HG03097 (cell line): ENCODE data around the gene RBKS.

Experiments used
- ATAC-seq: cut with Tn5 transposase; IDR thresholded peaks from one replicate; pipeline ENCODE4 v1.9.1; 2021; ENCODE audit not compliant: unreplicated experiment, low FRiP score

The RBKS gene

DNA sequence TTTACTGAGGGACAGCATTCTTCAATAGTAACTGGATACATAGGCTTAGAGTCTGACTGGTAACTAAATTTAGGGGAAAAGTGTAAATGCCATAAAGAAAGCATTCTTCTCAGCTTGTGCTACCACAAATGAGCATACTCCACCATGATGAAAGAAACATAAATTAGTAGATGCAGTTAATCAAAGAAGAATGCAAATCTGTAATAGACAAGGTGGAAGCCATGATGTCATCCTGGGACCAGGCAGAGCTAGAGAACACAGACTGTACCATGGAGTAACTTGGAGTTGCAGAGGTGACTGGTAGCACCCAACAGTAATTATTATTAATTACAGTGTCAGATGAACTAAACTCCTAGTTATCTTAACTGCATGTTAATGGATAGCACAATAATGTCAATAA is 51.7 kb downstream of the RBKS start:
- ATAC-seq, result no peak

DNA sequence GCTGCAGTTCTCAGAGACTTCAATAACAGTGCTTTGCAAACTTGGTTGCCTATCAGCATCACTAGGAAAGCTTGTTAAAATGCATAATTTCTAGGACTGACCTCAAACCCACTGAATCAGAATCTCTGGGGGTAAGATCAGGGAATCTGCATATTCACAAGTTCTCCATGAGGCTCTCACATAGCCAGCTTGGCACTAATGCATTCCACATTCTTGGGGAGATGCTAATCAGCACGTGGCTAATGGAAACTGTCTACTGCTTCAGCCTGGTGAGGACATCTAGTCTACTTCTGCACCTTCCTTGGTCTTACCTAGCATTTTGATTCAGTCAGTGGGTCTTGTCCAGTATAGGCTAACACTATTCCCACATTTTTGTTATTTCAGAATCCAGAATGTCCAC is 56.3 kb downstream of the RBKS start:
- ATAC-seq, result no peak

DNA sequence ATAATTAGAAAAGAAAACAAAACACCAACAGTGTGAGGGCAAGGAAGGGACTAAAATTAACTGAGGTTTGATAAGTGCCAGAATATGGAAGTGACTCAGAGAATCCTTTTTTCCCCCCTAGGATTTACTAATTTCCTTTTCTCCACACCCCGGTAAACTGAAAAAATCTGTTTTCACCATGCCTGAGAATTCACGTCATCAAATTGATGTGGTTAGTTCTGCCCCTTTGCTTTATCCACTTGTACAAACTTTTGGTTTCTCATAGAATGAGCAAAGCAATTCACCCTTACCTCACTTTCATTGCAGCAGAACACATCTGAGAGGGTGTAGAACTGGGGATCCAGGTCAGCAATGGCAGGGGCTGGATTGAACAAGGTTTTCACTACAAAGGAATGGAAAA is 57.8 kb downstream of the RBKS start:
- ATAC-seq, result no peak

DNA sequence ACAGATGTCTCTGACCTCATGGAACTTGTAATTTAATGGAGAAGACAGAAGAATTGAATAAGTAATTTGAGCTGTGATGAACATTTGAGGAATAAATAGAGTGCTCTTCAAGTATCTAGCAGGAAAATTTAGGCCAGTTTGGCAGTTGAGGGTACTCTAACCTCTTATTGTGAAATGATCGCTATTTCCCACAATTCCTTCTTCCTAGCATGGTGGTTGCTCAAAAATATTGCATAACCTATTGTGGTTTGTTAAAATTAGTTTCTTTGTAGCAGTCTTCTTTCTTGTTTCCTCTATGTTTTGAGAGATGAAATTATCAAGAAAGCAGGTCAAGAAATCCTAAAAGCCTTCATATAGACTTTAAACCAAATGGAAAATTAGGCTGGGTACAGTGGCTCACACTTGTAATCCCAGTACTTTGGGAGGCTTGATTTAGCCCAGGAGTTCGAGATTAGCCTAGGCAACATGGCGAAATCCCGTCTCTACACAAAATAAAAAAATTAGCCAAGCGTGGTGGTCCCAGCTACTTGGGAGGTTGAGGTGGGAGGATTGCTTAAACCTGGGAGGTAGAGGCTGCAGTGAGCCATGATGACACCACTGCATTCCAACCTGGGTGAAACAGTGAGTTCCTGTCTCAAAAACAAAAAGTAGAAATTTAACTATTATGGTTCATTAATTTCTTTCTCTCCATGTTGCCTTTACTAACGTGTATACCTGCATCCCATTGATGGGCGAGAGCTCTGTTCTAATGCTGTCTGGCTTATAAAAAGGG is 58.7 kb downstream of the RBKS start:
- ATAC-seq, result no peak

DNA sequence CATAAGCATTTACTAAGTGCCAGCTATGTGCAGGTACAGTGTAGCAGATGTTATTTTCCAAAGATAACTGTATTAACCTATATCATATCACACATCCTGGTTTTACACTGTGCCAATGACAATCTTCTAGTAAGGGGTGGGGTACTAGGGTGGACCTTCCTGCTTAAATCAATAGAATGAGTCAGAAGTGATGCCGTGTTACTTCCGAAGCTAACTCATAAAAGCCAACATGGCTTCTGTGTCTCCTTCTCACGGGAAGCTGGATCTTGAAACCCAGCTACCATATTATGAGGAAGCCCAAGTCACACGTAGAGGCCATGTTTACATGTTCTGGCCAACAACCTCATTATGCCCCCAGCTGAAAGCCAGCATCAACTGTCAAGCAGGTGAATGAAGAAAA is 59.5 kb downstream of the RBKS start:
- ATAC-seq, result no peak

DNA sequence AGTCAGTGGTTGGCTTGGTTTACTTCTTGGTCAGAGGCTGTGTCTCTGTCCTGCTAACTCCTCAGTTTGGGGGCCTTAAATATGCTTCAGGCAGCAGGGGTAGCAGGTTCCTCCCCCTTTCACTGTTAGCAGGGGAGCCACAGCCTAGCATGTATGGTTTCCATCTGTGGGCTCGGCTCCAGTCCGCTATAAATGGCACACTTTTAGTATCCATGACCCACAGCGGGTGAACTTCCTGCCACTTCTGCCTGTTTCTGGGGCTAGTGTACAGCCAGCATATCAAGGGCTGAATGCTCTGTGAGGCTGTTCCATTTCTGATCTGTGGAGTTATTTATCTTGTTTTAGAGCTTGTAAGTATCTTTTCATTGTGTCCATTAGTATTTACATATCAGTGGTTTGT is 60.4 kb downstream of the RBKS start:
- ATAC-seq, result no peak

DNA sequence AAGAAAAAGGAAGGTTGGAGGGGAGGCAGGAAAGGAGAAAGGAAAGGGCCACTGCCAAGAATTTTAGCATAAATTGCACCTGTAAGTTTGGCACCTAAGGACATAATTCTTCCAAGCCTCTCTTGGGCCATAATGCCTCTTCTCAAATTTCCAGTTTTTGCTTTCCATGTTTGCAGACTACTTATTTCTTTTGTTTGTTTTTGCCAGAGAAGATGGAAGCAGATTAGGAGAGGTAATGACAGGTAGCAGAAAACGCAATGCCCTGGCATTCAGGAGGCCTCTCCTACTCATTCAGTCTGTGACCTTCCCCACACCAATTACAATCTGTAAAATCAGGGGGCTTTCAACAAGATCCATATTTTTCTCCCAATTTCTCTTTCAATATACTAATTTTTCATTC is 61.9 kb downstream of the RBKS start:
- no peak for ATAC-seq

DNA sequence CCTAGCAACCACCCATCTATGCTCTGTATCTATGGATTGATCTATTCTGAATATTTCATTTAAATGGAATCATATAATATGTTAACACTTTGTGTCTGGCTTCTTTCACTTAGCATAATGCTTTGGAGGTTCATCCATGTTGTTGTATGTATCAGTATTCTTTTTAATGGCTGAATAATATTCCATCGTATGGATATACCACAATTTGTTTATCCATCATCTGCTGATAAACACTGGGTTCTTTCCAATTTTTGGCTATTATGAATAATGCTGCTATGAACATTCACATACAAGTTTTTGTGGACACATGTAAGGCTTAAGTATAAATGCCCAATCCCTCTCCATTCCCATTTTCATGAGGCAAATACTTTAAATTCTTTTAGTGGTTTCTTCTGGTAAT is 65.8 kb downstream of the RBKS start:
- no peak for ATAC-seq

DNA sequence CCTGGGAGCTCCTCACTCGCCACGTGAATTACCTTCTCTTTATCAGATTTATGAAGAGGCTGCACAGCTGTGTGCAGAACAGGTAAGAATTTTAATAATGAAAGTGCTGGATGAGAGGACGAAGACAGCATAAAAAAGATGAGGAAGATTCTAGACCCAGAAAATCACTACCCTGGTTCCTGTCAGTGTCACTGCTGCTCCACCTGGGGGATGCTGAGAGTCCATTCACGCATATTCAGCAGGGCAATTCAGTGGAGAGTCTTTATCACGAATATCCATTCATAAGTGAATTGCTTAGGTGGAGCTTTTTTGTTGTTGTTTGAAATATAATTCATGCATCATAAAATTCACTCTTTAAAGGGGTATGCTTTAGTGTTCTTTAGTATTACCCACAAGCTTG is 66.6 kb downstream of the RBKS start:
- ATAC-seq, result no peak

DNA sequence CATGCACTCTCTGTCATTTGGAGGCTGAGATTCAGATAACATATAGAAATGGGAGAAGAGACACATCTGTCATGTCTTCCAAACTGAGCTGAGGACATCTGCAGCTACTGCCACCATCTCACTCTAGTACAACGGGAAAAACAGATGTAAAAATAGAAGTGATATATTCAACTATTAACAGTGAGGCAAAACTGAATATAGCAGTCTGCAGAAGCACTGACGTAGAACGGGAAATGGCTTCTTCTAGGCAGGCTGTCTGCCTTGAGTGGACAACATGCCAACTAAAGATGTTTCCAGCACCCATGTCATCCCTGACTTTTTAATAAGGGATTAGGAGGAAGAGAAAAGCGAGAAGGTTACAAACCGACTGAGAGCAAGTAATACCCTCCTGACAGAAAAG is 67.1 kb downstream of the RBKS start:
- no peak for ATAC-seq

DNA sequence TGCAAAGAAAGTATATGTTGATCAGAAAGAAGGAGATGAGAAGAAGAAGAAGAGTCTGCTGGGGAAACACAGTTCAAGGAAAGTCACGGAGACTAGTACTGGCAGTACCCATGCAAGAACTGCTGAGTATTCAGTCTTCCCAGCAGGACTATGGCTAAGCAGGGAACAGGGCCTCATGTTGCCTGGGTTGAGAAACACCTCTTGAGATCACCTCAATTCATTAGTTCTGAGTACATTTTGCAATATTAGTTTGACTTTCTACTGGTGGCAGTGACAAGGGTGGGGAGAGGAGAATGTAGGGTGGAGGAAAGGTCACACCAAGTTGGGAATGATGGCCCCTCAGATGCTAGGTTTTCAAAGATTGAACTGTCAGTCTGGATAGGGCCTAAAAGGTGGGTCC is 68.1 kb downstream of the RBKS start:
- no peak for ATAC-seq

DNA sequence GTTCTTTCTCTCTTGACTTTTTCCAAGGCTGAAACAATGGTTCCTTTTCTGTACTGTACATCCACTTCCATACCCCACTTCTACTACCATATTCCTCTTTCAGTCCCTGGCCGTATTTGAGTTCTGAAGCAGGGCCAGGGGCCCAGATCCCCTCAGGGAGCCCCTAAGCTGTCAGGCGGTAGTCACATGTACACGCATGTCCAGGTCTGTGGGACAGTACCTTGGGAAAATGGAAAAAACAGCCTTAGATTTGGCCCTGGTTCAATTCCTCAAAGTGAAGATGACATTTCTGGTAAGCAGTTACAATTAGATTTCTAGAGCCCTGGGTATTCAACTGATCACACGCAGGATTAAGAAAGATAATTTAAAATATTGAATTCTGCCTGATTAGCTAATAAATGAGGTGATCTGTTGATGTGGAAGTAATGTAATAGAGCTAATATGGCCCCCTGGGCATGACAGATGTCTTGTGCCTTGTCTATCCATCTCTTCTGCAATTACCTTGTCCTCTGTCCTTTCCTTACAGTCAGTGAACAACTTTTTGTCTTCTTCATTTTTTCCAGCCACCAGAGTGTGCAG is 74.2 kb downstream of the RBKS start:
- ATAC-seq, result no peak

DNA sequence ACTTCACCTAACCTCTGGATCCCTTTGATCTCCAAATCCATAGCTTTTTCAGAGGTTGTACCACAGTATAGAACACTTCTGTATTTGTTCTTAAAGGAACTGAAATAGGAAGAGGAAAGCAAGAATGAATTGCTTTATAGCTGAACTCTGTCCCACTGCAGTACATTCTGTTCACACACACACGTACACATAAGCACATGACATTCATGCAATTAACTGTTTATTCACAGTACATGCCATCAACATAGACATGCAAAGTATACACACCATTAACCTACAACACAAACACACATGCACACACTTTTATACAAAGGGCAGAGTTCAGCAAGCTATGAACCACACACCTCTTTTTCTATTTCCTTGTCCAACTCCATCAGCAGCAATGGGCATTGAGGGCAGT is 75.4 kb downstream of the RBKS start:
- ATAC-seq, result no peak

DNA sequence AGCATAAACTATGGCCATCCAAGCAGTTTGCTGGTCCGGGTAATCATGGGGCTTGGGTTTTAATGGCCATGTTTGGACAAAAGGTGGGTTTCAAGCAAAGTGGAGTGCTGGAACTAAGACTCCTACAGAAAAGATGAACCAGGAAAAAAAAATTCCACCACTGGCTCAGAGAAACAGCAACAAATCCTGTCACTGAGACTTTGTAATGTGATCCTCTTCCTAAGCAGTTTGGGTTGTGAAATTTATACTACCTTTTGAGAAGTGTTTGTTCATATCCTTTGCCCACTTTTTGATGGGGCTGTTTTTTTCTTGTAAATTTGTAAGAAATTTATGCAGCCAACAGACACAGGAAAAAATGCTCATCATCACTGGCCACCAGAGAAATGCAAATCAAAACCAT is 78.4 kb downstream of the RBKS start:
- no peak for ATAC-seq

DNA sequence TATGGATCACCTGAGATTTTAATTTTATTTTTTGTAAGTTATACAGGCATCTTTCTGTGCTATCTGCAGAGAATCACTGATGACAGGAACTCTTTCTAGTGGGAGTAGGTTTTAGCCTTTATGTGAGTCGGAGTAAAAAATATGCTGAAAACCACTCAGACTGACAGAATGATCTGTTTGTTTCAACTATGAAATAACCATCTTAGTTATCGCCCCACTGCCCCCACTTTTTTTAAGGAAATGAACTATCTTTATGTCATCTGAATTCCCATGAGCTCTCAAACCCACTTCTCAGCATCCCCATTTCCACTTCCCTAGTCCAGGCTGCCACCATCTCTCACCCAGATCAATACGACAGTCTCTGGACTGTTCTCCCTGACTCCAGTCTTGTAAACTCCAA is 79.7 kb downstream of the RBKS start:
- ATAC-seq, result no peak

DNA sequence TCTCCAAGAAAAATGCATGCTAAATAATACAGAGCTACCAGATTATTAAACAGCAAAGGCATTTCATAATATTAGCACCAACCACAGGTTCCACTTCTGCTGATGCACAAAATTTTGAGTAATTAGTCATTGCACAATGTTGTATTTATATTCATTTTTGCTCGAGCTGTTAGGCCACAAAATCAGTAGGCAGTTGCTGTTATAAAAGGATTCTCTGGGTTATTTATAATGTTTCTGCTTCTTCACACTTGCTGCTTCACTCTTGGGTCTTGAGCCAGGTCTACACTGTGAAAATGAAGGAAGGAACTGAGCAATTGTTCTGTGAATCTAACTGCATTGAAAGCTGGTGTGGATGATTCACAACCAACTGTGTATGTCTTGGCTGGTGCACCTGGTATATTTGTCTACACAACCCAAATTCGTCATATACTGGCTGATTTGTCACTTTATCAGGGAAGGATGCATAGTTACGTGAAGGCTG is 80.4 kb downstream of the RBKS start:
- ATAC-seq, result no peak

DNA sequence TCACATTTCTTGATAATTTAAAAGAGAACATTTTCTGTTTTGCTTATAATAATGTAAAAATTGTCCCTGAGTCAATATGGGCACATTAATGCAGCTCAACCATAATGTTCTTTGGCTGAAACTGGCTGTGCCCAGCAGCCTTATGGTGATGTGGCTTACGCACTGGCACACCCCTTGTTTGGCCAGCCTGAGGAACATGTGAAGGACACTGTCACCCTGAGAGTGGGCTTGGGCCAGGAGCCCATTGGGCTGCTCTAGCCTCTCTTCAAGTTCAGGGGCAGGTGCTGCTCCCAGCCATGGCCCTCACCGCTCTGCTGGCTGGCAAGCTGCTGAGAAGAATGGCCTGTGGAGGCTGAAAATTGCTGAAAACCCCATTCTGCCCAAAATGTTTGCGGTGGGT is 81.2 kb downstream of the RBKS start:
- ATAC-seq, result no peak

DNA sequence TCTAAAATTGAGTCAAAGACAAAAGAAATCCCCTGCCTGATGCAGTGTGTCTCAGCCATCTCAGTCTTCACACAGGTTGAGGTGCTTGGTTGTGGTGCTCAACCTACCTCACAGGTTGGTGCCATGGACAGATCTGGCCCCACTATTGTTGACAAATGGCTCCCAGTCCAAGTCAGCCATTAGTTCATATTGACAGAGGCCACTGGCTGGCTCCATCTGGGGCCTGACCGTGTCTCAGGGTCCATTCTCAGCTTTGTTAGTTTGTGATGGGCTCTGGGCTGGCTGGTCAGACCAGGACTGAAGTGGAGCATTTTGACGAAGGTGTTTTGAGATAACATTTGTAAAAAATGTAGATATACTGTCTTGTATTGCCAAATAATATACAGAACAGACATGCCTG is 81.8 kb downstream of the RBKS start:
- ATAC-seq, result no peak

DNA sequence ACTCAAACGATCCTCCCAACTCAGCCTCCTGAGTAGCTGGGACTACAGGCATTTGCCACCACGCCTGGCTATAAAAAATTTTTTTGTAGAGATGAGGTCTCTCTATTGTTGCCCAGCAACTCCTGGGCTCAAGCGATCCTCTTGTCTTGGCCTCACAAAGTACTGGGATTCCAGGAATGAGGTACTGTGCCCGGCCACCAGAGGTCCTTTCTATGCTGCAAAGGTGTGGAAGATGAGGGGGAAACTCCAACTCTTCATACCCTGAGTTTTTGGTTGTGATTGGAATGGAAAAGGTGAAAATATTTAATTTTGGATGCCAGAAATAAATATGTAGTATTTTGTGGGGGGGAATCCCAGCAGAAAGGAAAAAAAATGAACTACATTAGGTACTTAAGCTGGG is 82.7 kb downstream of the RBKS start:
- no peak for ATAC-seq

DNA sequence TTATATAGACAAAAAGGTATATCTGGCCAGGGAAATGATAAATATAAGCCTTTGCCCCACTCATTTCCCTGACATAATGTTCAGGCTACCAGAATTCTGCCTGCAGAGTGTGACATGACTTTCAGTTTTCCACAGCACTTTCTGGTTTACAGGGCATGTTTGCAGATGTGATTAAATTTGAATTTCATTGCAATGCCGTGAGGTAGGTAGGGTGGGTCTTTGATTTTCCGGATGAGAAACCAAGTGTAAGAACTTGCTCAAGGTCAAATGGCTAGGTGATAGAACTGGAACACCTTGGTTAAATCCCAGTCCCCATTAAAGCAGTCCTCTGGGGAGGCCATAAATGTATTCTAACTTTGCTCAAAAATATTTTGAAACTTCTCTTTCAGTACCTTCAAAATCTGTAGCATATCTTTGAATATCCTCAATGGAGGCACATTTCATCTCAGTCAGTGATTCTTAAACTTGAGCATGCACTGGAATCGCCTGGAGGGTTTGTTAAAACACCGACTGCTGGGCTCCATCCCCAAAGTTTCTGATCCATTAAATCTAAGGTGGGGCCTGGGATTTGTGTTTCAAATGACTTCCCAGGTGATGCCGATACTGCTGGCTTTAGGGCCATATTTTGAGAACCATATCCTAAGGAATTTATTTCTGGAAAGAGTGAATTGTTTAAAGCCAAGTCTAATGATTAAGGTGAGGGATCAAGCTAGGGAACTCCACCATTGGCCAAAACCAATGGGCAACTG is 83.7 kb downstream of the RBKS start:
- ATAC-seq, result no peak

DNA sequence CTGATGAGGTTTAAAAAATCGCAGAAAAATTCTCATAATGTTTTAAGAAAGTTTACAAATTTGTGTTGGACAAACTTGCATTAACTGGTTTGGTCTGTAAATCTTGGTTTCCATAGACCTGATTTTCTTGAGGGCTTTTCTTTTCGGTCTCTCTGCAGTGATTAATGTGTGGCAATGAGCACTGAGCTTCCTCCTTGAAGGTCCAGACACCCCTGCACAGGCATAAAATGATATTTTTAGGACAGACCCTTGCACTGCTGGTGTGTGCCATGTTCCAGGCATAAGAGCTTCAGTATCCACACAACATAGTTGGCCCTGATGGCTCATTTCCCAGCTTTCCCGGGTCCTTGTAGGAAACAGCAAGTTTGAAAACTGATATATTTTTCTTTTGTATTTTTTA is 85.0 kb downstream of the RBKS start:
- no peak for ATAC-seq

DNA sequence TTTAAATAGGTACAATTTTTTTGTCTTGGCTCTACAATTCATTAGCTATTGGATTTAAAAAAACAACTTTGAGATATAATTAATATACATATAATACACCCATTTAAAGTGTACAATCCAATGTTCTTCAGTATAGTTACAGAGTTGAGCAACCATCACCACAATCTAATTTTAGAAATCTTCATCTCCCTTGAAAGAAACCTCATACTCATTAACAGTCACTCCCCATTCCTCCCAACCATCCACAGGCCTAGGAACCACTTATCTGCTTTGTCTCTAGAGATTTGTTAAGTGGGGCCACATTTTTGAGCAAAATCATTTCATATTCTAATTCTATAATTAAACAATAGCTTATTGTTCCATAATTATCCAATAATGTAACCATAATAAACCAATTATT is 86.0 kb downstream of the RBKS start:
- ATAC-seq, result no peak
